Measurements from ENCODE around the gene NOG. TPM values are rescaled to one million over a fixed set of nuclear protein-coding genes. Genes with fewer than 3 reads are reported as not detected.

Gene NOG
- total RNA-seq: 0.65 and 1.8 TPM in 2 replicates

GRCh38 chr17:56593646-56594319, at the start of gene NOG:
NOG (plus strand) TSS chr17:56593699; CDS start chr17:56594224, 525 bp downstream.
- DNase-seq (ENCODE audit: low read depth in 2 of 2): peak; percentile 72 to 75

DNA sequence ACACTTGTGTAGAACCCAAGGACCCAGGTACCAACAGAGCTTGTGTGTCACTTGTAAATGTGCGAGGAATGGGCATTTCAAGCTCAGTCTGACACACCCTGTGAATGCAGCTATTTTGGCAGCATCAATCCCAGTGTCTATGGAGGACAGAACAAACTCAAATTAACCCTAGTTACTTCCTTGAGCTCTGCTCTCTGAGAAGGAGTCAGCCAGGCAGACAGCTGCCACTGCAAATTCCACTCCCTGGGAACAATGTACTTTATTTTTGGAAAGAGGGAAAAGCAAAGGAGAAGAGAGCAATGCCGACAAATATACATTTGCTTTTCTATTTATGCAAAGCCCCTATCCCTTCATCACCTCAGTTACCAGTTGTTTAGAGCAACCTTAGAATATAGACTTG, 48.4 kb upstream of the NOG start:
- DNase-seq (ENCODE audit: low read depth in 2 of 2): no peak

GRCh38 chr17:56545930-56546329, 47.6 kb upstream of the NOG start:
- DNase-seq (ENCODE audit: low read depth in 2 of 2): no peak

DNA sequence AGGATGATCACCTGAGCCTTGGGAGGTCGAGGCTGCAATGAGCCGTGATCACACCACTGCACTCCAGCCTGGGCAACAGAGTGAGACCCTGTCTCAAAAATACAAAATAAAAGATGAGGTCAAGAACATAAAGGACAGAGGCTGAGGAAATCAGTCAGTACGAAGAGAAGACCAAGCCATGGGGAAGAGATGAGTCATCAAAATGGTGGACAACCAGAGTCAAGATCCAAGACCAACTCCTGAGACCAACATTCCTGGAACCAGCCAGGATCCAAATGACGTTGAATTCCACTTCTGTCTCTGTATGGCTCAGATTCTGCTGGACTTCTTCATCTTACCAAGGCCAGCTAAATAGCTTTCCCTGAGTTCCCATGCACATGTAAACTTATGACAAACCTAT, 44.8 kb upstream of the NOG start:
- no peak for DNase-seq (ENCODE audit: low read depth in 2 of 2)

- DNase-seq (ENCODE audit: low read depth in 2 of 2): no peak
Measured at GRCh38 chr17:56549501-56549900, 44.0 kb upstream of the NOG start.

GRCh38 chr17:56557682-56558081, 35.8 kb upstream of the NOG start:
- DNase-seq (ENCODE audit: low read depth in 2 of 2): no peak

- no peak for DNase-seq (ENCODE audit: low read depth in 2 of 2)
Measured at GRCh38 chr17:56558088-56558487, 35.4 kb upstream of the NOG start.

- no peak for DNase-seq (ENCODE audit: low read depth in 2 of 2)
Measured at GRCh38 chr17:56570199-56570598, 23.3 kb upstream of the NOG start.

- DNase-seq (ENCODE audit: low read depth in 2 of 2): no peak
Measured at GRCh38 chr17:56571456-56571855, 22.0 kb upstream of the NOG start.

GRCh38 chr17:56577190-56577842, 16.2 kb upstream of the NOG start:
- DNase-seq (ENCODE audit: low read depth in 2 of 2): no peak

DNA sequence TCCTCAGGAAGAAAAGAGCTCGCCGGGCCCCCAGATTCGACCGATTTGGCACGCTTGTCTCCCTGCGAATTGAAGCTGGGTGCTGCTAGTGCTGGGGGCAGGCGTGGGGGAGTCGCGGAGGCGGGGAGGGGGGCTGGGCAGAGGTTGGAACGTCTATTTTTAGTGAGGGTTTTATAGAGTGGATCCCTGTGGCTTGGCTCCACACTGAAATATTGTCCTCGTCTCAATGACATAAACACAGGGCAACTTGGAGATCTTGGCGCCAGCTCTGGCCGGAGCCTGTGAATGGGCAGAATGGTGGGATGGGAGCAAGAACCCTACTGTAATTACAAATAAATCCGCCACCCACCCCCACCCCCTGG, 15.7 kb upstream of the NOG start:
- no peak for DNase-seq (ENCODE audit: low read depth in 2 of 2)

GRCh38 chr17:56581635-56582627, 11.6 kb upstream of the NOG start:
- no peak for DNase-seq (ENCODE audit: low read depth in 2 of 2)

DNA sequence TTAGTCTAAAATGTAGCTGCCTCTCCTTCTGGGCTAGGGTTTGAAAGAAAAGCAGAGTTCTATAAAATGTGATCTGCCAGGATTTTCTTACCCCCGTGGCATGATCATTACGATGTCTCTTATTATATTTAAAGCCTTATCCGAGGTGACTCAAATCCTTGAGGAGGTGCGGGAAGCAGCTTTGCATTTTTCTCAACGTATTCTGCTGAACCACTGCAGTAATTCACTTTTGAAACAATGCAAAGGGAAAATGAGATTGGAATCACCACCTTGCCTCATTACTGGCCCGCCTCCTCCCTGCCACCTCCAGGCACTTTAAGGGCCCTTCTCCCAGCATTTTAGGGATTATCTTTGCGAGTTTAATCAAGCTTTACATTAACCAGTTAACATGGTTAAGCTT, 9.7 kb upstream of the NOG start:
- no peak for DNase-seq (ENCODE audit: low read depth in 2 of 2)

- DNase-seq (ENCODE audit: low read depth in 2 of 2): no peak
Measured at GRCh38 chr17:56587298-56587697, 6.2 kb upstream of the NOG start.

- peak; percentile 55 to 70 for DNase-seq (ENCODE audit: low read depth in 2 of 2)
Measured at GRCh38 chr17:56592487-56593085, 913 bp upstream of the NOG start.

GRCh38 chr17:56593086-56593645, 333 bp upstream of the NOG start:
- DNase-seq (ENCODE audit: low read depth in 2 of 2): peak in 1 of 2 donors; percentile 31

- DNase-seq (ENCODE audit: low read depth in 2 of 2): peak; percentile 21 to 33
Measured at GRCh38 chr17:56594320-56595107, 1.0 kb downstream of the NOG start.

DNA sequence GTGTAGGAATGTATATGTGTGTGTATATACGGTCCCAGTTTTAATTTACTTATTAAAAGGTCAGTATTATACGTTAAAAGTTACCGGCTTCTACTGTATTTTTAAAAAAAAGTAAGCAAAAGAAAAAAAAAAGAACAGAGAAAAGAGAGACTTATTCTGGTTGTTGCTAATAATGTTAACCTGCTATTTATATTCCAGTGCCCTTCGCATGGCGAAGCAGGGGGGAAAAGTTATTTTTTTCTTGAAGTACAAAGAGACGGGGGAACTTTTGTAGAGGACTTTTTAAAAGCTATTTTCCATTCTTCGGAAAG, 1.6 kb downstream of the NOG start:
- DNase-seq (ENCODE audit: low read depth in 2 of 2): no peak

GRCh38 chr17:56595831-56596690, 2.6 kb downstream of the NOG start:
- peak; percentile 5 for DNase-seq (ENCODE audit: low read depth in 2 of 2)

All from lung microvascular endothelial cell (primary cell).